Keratinocyte (primary cell): ENCODE measurements around the gene SLC38A8. TPM values are rescaled to one million over a fixed set of nuclear protein-coding genes. Genes with fewer than 3 reads are reported as not detected.

ENCODE experiments used
- DNase-seq: peaks from one replicate; pipeline ENCODE4 v3.0.0-alpha.2; 2011; ENCODE audit warnings: low read depth, missing footprints, low spot score
- FAIRE-seq: peaks from 2 replicates; lab custom pipeline; 2011; peaks lifted over from hg19 to GRCh38; lab: Jason Lieb, UNC
- H2AFZ ChIP-seq: 2 replicates; pipeline ENCODE4 v1.6.0; 2012; ENCODE audit warnings: low read length, control low read depth, inconsistent platforms; ENCODE audit not compliant: control insufficient read depth
- H3K27ac ChIP-seq: 2 replicates; pipeline ENCODE4 v1.5.1; 2011; ENCODE audit warnings: low read length; ENCODE audit not compliant: control insufficient read depth, insufficient read depth
- H3K27me3 ChIP-seq: 3 replicates; pipeline ENCODE4 v1.6.0; 2011; ENCODE audit warnings: low read length; ENCODE audit not compliant: control insufficient read depth, insufficient read depth; ENCODE audit errors: extremely low read depth
- H3K36me3 ChIP-seq, 2 experiments: 2 replicates in 1 of 2; 3 replicates in 1 of 2; pipeline ENCODE4 v1.5.1; 2011; ENCODE audit warnings: low read length in 2 of 2, mild to moderate bottlenecking in 1 of 2; ENCODE audit not compliant: control insufficient read depth in 2 of 2, insufficient read depth in 2 of 2; ENCODE audit errors: extremely low read depth in 1 of 2
- H3K4me1 ChIP-seq: 3 replicates; pipeline ENCODE4 v1.5.1; 2011; ENCODE audit warnings: low read length; ENCODE audit not compliant: control insufficient read depth, insufficient read depth; ENCODE audit errors: extremely low read depth
- H3K4me2 ChIP-seq: 3 replicates; pipeline ENCODE4 v1.6.0; 2011; ENCODE audit warnings: low read depth, low read length; ENCODE audit not compliant: control insufficient read depth, insufficient read depth; ENCODE audit errors: extremely low read depth
- H3K4me3 ChIP-seq, 3 experiments: fragments of 200-600 bp in 1 of 3; sonication (generic) in 1 of 3; 2 replicates in 2 of 3; 3 replicates in 1 of 3; pipeline ENCODE4 v1.5.1; 2011 to 2016; ENCODE audit warnings: low read length in 3 of 3, mild to moderate bottlenecking in 3 of 3, control low read depth in 2 of 3, inconsistent platforms in 1 of 3, low read depth in 1 of 3, mixed read lengths in 1 of 3, mixed run types in 1 of 3, moderate library complexity in 1 of 3; ENCODE audit not compliant: control insufficient read depth in 2 of 3, insufficient read depth in 2 of 3; ENCODE audit errors: extremely low read depth in 1 of 3
- H3K79me2 ChIP-seq: 2 replicates; pipeline ENCODE4 v1.6.0; 2012; ENCODE audit warnings: low read length; ENCODE audit not compliant: control insufficient read depth, insufficient read depth
- H3K9ac ChIP-seq: 3 replicates; pipeline ENCODE4 v1.6.0; 2011; ENCODE audit warnings: low read length; ENCODE audit not compliant: control insufficient read depth, insufficient read depth; ENCODE audit errors: extremely low read depth
- H3K9me1 ChIP-seq: 3 replicates; pipeline ENCODE4 v1.6.0; 2011; ENCODE audit warnings: low read length; ENCODE audit not compliant: control insufficient read depth, insufficient read depth; ENCODE audit errors: extremely low read depth
- H3K9me3 ChIP-seq: 2 replicates; pipeline ENCODE4 v1.5.1; 2012; ENCODE audit warnings: low read depth, low read length; ENCODE audit not compliant: control insufficient read depth
- H4K20me1 ChIP-seq: 3 replicates; pipeline ENCODE4 v1.6.0; 2011; ENCODE audit warnings: low read length; ENCODE audit not compliant: control insufficient read depth, insufficient read depth; ENCODE audit errors: extremely low read depth
- EZH2 ChIP-seq: IDR thresholded peaks from one replicate; pipeline ENCODE4 v1.6.1; 2012; ENCODE audit warnings: inconsistent platforms, mild to moderate bottlenecking, low read length, moderate library complexity
- dilution Hi-C: fragments of 300-500 bp; cut with MboI; formaldehyde crosslinking; loops from one replicate; pipeline ENCODE4 v1.7.0; 2020; ENCODE audit warnings: low sequenced_read_pairs; ENCODE audit not compliant: extremely low pct_ligation_motif_present
- polyA plus RNA-seq, 5 experiments: library from polyadenylated mRNA; depleted of rRNA in 3 of 5; stranded (reverse) in 3 of 5; stranded (forward) in 1 of 5; unstranded in 1 of 5; fragments of >200 nt; gene quantifications; 1 replicate in 1 of 5; 2 replicates in 3 of 5; 3 replicates in 1 of 5; pipeline versions ENCODE4 v1.2.1 to v1.2.3, GENCODE V29; 2011 to 2012; ENCODE audit warnings: missing spikeins in 2 of 5, low read depth in 1 of 5, low replicate concordance in 1 of 5
- TF ChIP-seq, protein P1 (sequence below), 3 experiments: IDR thresholded peaks in 1 of 3; conservative IDR thresholded peaks in 1 of 3; optimal IDR thresholded peaks in 1 of 3; 2 replicates in 2 of 3; 3 replicates in 1 of 3; pipeline versions ENCODE3 to v1.5.1; 2011; ENCODE audit warnings: low read length in 3 of 3, mild to moderate bottlenecking in 3 of 3, moderate library complexity in 2 of 3, control low read depth in 1 of 3, inconsistent platforms in 1 of 3; ENCODE audit not compliant: insufficient read depth in 2 of 3; ENCODE audit errors: extremely low read depth in 1 of 3

The SLC38A8 gene
- polyA plus RNA-seq, 1 donor (not counting 4 experiments of a cell fraction or from before 2014, with no cell fraction given): not detected

DNA sequence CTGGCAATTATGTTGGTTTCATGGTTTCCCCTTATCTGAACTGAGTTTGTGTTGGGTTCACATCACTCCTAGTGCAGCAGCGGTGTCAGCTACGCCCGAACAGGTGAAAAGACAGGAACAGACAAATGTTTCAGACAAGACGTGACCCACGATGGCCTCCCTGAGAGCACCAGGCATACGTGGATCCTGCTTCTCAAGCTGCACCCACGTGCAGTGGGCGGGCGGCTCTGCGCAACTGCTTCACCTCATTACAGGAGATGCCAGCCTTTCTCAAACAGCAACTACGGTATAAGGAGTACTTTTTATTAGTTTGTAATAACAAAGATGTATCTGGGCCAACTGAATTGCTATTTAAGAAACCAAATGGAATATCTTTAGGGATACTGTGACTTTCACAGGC lies 32.8 kb upstream of the SLC38A8 start:
- Histone ChIP-seq H3K9ac (no peak overlapping the region), H4K20me1 (no peaks in the 10 kb centered on the region), H3K79me2 (peaks cover 8% of the 10 kb centered on the region), H3K27me3 (no peaks in the 10 kb centered on the region), H3K9me3 (no peaks in the 10 kb centered on the region), H3K4me2 (no peak overlapping the region), H3K4me1 (peaks cover 4% of the 10 kb centered on the region), H3K9me1 (no peaks in the 10 kb centered on the region), H3K36me3 (peaks cover 21 to 29% of the 10 kb centered on the region in 2 experiments), H3K27ac (no peak overlapping the region), H3K4me3 (no peak overlapping the region), H2AFZ (no peak overlapping the region)
- TF ChIP-seq, protein P1, sequence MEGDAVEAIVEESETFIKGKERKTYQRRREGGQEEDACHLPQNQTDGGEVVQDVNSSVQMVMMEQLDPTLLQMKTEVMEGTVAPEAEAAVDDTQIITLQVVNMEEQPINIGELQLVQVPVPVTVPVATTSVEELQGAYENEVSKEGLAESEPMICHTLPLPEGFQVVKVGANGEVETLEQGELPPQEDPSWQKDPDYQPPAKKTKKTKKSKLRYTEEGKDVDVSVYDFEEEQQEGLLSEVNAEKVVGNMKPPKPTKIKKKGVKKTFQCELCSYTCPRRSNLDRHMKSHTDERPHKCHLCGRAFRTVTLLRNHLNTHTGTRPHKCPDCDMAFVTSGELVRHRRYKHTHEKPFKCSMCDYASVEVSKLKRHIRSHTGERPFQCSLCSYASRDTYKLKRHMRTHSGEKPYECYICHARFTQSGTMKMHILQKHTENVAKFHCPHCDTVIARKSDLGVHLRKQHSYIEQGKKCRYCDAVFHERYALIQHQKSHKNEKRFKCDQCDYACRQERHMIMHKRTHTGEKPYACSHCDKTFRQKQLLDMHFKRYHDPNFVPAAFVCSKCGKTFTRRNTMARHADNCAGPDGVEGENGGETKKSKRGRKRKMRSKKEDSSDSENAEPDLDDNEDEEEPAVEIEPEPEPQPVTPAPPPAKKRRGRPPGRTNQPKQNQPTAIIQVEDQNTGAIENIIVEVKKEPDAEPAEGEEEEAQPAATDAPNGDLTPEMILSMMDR (optimal IDR thresholded peaks at IDR 0.05 in 1 of 3, IDR thresholded peaks at IDR 0.05 in 1 of 3, conservative IDR thresholded peaks at IDR 0.05 in 1 of 3; ENCODE audit: extremely low read depth in 1 of 3, insufficient read depth in 2 of 3, low read length in 3 of 3): no peak
- TF ChIP-seq EZH2: no peak
- FAIRE-seq: no peak
- dilution Hi-C loops: no loop called here
- DNase-seq: no peak

- H3K9me3 ChIP-seq: no peaks in the 10 kb centered on the region
- H4K20me1 ChIP-seq: no peaks in the 10 kb centered on the region
- H3K27ac ChIP-seq: no peak overlapping the region
- DNase-seq (no peak), FAIRE-seq (no peak)
- no peaks in the 10 kb centered on the region for H3K4me1 ChIP-seq
- no peak overlapping the region for H3K9ac ChIP-seq
- dilution Hi-C loops: no loop called here
- H3K4me3 ChIP-seq: no peak overlapping the region
- no peaks in the 10 kb centered on the region for H3K27me3 ChIP-seq
- TF ChIP-seq, protein P1 (optimal IDR thresholded peaks at IDR 0.05 in 1 of 3, IDR thresholded peaks at IDR 0.05 in 1 of 3, conservative IDR thresholded peaks at IDR 0.05 in 1 of 3; ENCODE audit: extremely low read depth in 1 of 3, insufficient read depth in 2 of 3, low read length in 3 of 3): no peak
- TF ChIP-seq EZH2: no peak
- no peak overlapping the region for H3K4me2 ChIP-seq
- H3K9me1 ChIP-seq: no peaks in the 10 kb centered on the region
- no peak overlapping the region for H2AFZ ChIP-seq
- peaks cover 8% of the 10 kb centered on the region for H3K79me2 ChIP-seq
- peaks cover 19 to 28% of the 10 kb centered on the region in 2 experiments for H3K36me3 ChIP-seq
These were observed 32.1 kb upstream of the SLC38A8 start for GRCh38 chr16:84074721-84075120.
